ENCODE measurements around the gene PRKG1.

PRKG1 gene

DNA sequence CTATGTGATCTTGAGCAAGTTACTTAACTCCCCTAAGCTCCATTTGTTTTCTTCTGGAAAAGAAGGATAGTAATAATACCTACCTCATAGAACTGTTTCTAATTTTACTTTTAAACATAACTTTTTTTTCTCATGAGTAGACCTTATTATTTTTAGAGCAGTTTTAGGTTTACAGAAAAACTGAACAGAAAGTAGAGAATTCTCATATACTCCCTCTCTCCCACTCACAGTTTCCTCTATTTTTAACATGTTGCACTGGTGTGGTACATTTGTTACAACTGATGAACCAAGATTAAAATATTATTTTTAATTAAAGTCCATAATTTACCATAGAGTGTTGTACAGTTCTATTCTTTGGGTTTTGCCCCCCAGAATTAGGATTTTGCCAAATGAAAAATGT lies 846.4 kb downstream of the PRKG1 start:
- TF ChIP-seq CTCF (IDR thresholded peaks at IDR 0.05; ENCODE audit: low read depth, low read length) = no peak
- no peak overlapping the region for H3K27ac ChIP-seq
- DNase-seq = no peak
- H3K27me3 ChIP-seq (ENCODE audit: insufficient read depth, low read depth, severe bottlenecking) = no peaks in the 10 kb centered on the region
- no peaks in the 10 kb centered on the region for H3K9me3 ChIP-seq (ENCODE audit: severe bottlenecking)
- H3K4me3 ChIP-seq (ENCODE audit: low read depth, low read length) = no peak overlapping the region
- H3K36me3 ChIP-seq = no peaks in the 10 kb centered on the region

- no peak for TF ChIP-seq CTCF (IDR thresholded peaks at IDR 0.05; ENCODE audit: low read depth, low read length)
- Histone ChIP-seq H3K27ac (no peak overlapping the region), H3K9me3 (ENCODE audit: severe bottlenecking) (no peaks in the 10 kb centered on the region), H3K36me3 (no peaks in the 10 kb centered on the region), H3K4me3 (ENCODE audit: low read depth, low read length) (no peak overlapping the region), H3K27me3 (ENCODE audit: insufficient read depth, low read depth, severe bottlenecking) (no peaks in the 10 kb centered on the region)
- no peak for DNase-seq
Observed at GRCh38 chr10:51924359-51924758, 850.1 kb downstream of the PRKG1 start.

- no peak for DNase-seq
Observed at GRCh38 chr10:51926337-51926736, 852.0 kb downstream of the PRKG1 start.

GRCh38 chr10:51928162-51928561 lies 853.9 kb downstream of the PRKG1 start:
- TF ChIP-seq CTCF (IDR thresholded peaks at IDR 0.05; ENCODE audit: low read depth, low read length) = no peak
- no peaks in the 10 kb centered on the region for H3K27me3 ChIP-seq (ENCODE audit: insufficient read depth, low read depth, severe bottlenecking)
- H3K4me3 ChIP-seq (ENCODE audit: low read depth, low read length) = no peak overlapping the region

More at GRCh38 chr10:51926337-51926736, 852.0 kb downstream of the PRKG1 start:
- TF ChIP-seq CTCF (IDR thresholded peaks at IDR 0.05; ENCODE audit: low read depth, low read length) = no peak
- Histone ChIP-seq H3K4me3 (ENCODE audit: low read depth, low read length) (no peak overlapping the region), H3K27ac (no peak overlapping the region), H3K9me3 (ENCODE audit: severe bottlenecking) (no peaks in the 10 kb centered on the region), H3K27me3 (ENCODE audit: insufficient read depth, low read depth, severe bottlenecking) (no peaks in the 10 kb centered on the region), H3K36me3 (no peaks in the 10 kb centered on the region)

DNA sequence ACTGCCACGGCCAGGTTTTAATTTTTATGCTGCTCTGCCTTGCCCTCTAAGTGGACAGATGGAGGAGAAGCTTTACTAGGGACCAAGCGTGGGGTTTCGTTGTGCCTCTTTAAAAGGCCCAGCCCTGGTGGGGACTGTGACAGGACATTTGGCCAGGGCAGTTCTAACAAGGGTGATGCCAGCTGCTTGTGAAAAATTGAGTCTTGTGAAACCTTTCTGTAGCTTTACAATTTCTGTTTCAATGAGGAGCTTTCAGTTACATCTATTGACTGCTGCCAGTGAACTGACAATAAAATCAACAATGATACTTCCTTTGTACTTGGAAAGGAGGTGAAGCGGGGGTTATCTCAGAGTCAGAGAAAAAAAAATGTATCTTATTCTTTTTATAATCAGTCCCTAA lies 858.2 kb downstream of the PRKG1 start:
- H3K9me3 ChIP-seq (ENCODE audit: severe bottlenecking) = no peaks in the 10 kb centered on the region
- no peak for DNase-seq
- H3K27ac ChIP-seq = no peak overlapping the region
- H3K36me3 ChIP-seq = no peaks in the 10 kb centered on the region
- no peaks in the 10 kb centered on the region for H3K27me3 ChIP-seq (ENCODE audit: insufficient read depth, low read depth, severe bottlenecking)
- TF ChIP-seq CTCF (IDR thresholded peaks at IDR 0.05; ENCODE audit: low read depth, low read length) = no peak
- no peak overlapping the region for H3K4me3 ChIP-seq (ENCODE audit: low read depth, low read length)

More at GRCh38 chr10:51928162-51928561, 853.9 kb downstream of the PRKG1 start:
- no peak for DNase-seq
- Histone ChIP-seq H3K27ac (no peak overlapping the region), H3K36me3 (no peaks in the 10 kb centered on the region), H3K9me3 (ENCODE audit: severe bottlenecking) (no peaks in the 10 kb centered on the region)

DNA sequence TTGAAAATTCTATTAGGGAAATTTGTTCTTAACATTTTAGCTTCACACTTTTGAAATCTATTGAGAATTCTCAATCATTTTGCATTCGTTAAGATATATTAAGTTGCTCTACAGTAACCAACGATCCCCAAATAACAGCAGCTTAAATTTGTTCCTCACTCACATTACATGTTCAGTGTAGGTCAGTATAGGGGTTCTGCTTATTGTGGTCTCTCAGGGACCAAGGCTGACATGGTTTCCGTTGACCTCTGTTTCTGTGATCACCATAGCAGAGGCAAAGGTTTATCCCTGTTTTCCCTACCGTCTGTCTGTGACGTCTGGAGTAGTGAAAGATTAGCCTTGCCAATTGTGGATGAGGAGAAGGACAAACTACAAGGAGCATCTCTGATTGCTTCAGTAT lies 860.1 kb downstream of the PRKG1 start:
- DNase-seq = no peak
- Histone ChIP-seq H3K27me3 (ENCODE audit: insufficient read depth, low read depth, severe bottlenecking) (no peaks in the 10 kb centered on the region), H3K27ac (no peak overlapping the region), H3K4me3 (ENCODE audit: low read depth, low read length) (no peak overlapping the region), H3K9me3 (ENCODE audit: severe bottlenecking) (no peaks in the 10 kb centered on the region), H3K36me3 (no peaks in the 10 kb centered on the region)
- no peak for TF ChIP-seq CTCF (IDR thresholded peaks at IDR 0.05; ENCODE audit: low read depth, low read length)

All from WERI-Rb-1 (cell line).